Activated CD8-positive, alpha-beta memory T cell treated with anti-CD3 and anti-CD28 coated beads for 4 hours (primary cell): ENCODE results near the gene TOPAZ1.

Experiments used
- DNase-seq, 2 donors: peaks; one replicate each; pipeline ENCODE4 v3.0.0-alpha.2; 2020; ENCODE audit warnings: low read depth in 2 of 2

The TOPAZ1 gene

GRCh38 chr3:44241706-44242105 lies at the start of gene TOPAZ1:
Gene TOPAZ1, plus strand, starts transcription at chr3:44241886. Its CDS starts 168 bp downstream, at chr3:44242054.
- DNase-seq = no peak

GRCh38 chr3:44198284-44199269 lies 43.1 kb upstream of the TOPAZ1 start:
- peak; percentile 25 to 32 for DNase-seq

DNA sequence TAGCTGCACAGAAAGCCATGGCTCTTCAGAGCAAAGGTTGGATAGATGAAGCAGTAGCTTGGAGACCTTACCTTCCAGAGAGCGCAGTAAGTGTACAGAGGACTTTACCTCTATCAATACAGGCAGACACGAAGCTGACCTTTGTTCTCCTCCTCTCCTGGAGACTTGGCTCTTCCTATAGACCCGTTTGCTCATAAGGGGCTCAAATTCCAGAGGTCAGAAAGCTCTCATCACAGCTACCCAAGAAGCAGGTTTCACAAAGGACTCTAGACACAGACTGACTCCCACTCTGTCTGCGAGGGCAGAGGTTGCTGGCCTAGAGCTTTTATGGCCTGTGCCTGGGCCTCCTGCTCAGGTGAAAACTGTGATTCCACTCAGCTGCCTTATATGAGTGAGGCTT lies 35.4 kb upstream of the TOPAZ1 start:
- no peak for DNase-seq

DNA sequence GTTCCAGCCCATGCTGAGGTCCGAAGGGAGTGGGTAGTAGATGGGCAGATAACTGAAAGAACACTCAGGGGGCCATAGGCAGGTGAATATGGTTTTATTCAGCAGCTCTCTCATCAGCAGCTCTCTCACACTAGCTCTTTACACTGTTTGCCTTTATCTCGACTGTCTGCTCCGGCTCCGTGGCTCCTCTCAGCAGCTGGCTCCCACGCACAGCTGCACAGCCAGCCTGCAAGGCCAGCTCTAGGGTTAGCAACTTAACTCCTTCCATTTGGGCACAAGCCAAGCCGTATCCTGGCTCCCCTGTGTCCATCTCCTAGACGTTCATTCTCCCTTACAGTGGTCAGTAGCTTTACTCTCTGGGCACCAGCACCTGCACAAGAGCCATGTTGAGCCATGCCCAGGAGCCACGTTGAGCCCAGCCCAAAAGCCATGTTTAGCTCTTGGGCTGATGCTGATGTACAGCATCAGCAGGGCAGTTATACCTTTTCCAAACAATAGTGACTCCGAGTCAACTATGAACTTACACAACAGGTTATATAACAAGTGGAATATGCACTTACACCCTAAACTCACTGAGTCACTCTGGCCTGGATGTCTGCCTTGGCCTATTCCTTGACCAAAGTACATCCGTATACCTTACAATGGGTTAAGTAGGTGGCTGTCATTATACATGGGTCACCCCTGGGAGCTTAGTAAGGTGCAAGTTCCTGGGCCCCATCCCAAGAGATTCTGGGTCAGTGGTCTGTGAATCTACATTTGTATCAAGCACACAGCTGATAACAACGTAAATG lies 34.6 kb upstream of the TOPAZ1 start:
- no peak for DNase-seq

DNA sequence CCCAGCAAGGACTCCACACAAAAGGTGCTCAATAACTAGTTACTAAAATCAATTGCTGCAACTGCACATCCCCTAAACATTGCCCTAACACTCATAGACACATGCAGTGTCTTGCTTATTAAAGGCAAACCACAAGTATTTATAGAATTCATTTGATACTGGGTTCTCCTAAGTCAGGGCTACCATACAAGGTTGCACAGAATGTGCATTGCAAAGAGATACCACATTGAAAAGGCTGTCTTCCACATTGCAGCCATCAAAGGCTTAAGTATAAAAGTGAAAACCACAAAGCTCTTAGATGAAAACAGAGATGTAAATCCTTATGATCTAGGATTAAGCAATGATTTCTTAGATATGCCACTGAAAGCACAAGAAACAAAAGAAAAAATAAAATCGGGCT lies 33.6 kb upstream of the TOPAZ1 start:
- no peak for DNase-seq

DNA sequence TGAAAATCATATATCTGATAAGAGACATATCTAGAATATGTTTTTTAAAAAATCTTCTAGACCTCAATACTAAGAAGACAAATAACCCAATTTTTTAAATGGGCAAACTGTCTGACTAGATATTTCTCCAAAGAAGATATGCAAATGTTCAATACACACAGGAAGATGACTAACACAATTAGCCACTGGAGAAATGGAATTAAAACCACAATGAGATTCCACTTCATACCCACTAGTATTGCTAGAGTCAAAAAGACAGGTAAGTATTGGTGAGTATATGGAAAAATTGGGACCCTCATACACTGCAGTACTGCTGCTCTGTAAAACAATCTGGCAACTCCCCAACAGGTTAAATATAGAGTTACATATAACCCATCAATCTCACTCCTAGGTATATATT lies 33.1 kb upstream of the TOPAZ1 start:
- no peak for DNase-seq

DNA sequence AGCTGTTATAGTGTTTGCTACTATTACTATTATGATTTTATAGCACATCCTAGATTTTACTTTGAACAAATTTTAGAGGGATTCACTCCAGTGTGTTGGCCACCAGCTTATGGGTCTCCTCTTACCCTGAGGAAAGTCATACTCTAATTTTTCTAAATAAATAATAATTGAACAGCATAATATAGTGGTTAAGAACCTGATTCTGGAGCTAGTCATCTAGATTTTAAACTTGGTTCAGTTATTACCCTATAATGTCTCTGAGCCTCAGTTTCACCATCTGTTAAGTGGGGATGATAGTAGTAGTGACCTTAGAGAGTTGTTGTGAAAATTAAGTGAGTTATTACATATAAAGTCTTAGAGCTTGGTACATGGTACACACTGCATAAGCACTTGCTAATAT lies 30.7 kb upstream of the TOPAZ1 start:
- no peak for DNase-seq

DNA sequence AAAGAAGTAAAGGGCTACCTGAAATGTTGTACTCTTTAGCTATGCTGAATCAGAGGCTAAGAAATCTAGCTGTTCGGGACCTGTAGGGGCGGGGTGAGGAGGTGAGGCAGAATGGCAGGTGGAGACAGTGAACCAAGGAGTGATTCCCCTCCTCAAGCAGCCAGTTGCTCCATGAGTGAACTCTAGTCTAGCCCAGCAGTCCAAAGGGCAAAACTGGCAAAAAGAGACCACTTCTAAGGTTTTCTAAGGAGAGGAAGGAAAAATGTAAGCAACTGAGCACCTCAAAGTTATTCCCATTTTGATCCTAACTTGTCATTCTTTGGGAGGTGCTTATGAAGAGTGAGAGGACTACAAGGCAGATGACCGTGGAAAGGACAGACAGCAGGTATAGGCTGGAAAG lies 19.3 kb upstream of the TOPAZ1 start:
- DNase-seq = no peak

GRCh38 chr3:44223299-44223698 lies 18.4 kb upstream of the TOPAZ1 start:
- DNase-seq = no peak

DNA sequence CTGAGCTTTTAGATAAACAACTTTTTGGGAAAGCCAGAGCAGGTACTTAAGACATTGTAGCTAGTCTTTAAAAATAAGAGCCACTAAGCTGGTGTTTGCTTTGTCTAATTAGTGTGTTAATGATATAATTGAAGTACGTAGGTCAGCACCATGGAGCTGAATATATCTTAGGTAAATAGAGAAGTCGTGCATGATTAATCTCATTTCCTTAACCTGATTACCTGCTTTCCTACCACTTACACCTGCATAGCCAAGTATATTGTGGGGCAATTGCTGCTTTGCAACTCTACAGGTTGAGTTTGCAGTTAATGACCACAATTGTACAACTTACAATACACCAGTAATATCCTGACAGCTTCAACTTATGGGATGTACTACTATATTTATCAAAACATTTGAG lies 17.6 kb upstream of the TOPAZ1 start:
- no peak for DNase-seq

- no peak for DNase-seq
These were observed 15.1 kb upstream of the TOPAZ1 start for GRCh38 chr3:44226573-44226972.

DNA sequence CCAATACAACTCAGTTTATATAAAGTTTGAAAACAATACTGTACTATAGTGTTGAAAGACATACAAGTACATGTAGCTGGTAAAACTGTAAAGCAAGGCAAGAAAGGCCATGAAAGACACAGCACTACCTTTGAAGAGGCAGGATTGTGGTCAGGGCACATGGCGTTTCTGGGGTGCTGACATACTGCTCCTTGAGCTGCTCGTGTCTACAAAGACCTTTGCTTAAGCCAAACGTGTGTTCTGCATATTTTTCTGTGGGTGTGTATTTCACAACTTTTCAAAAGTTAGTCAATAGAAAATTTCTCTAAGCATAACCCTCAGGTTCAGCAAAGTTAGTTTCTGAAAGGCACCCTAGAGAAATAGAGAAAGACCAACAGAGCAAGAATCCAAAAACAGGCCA lies 14.1 kb upstream of the TOPAZ1 start:
- no peak for DNase-seq

DNA sequence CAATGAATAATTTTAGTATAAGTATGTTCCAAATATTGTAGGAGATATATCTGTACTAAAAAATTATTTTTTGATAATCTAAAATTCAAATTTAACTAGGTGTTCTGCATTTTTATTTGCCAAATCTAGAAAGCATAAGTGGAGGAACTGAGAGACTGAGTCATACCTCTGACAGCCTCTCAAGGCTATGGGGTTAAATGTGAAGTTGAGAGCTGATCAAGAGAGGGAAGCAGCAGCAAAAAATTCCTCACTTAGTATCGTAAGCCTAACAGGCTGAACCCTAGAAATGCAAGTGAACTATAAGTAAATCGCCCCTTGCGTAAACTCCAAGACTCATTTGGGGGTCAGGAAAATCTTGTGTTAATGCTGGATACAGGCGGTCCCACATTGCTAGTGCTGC lies 12.8 kb upstream of the TOPAZ1 start:
- no peak for DNase-seq

DNA sequence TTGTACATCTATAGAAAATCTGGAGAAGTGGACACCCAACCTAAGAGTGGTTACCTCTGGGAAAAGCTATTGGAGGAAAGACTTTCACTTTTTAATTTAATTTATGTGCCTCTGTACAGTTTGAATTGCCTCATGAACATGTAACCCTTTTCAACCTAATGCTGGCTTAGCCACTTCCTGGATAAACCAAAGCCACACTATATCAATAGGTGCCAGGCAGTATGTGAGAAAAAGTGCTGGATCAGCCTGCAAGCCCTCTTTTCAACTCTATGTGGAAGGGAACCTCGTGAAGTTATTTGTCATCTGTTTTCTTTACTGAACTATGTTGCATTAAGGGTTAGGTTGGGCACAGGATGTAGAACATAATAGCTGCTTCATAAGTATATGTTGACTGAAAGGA lies 9.3 kb upstream of the TOPAZ1 start:
- DNase-seq = no peak

- DNase-seq = no peak
These were observed 6.9 kb upstream of the TOPAZ1 start for GRCh38 chr3:44234648-44235268.

DNA sequence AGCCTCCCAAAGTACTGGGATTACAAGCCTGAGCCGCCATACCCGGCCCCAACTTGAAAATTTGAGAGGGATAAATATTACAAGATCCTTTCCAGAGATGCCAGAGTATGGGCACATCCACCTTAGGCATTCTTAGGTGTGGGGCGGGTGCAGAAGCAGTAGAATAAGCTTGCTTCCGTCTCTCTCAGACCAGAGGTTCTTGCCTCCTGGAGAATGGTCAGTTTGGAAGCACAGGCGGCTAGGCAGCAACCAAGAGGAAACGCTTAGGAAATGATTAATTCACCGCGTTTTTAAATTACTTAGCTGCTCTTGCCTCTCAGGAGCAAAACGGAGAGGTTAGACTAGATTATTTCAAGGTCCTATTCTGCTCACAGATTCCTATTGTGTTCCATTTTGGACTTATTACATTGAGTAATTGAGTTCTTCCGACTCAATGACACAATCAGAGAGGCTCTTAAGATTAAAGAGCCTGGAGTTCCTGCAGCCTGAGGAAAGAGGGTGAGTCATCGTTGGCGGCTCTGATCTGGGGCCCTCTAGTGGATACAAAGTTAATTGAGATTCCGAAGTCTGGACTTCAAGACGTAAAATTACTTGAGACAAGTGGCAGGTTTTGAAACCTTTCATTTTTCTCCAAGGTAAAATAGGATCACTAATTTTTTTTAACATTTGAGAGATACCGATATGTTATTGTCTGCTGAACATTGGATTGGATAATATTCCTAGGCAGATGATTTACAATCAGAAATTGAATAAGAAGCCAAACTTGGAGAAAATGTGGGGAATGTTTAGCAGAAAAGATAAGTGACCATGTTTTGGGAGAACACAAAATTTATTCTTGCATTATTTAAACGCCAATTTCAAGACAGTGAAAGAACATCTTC lies 5.8 kb upstream of the TOPAZ1 start:
- DNase-seq = peak; percentile 16 to 19

DNA sequence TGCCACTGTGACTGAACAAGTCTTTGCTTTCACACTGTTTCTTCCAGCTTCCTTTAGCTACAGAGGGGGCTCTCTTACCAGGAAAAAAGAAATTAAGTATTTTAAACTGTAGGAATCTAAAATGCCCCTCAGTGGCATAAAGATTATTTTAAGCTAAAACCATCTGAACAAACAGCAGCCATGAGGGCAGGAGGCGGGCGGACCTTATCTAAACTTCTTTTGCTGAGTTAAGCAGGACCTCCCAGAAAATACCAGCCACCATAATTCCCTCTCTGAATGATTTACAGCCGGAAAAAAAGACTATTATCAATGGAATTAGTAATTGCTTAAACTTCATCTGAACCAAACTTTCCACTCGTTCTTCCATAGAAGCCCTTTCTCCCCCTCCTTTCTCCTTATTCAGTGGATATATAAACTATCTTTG lies 5.2 kb upstream of the TOPAZ1 start:
- DNase-seq = no peak

- DNase-seq = no peak
These were observed 4.5 kb upstream of the TOPAZ1 start for GRCh38 chr3:44237161-44237560.

- DNase-seq = no peak
These were observed 4.0 kb upstream of the TOPAZ1 start for GRCh38 chr3:44237665-44238064.

DNA sequence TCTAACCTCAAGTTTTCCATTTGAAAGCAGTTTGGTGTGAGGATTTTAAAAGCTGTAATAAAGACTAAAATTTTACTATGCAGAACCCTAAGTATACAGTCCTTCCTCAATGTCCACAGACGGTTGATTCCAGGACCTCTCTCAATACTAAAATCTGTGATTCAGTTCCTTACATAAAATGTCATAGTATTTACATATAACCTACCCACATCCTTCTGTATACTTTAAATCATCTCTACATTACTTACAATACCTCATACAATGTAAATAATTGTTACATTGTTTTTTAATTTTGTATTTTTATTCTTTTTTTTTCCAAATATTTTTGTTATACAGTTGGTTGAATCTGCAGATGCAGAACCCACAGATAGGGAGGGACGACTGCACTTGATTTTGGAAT lies 2.8 kb upstream of the TOPAZ1 start:
- DNase-seq = no peak

DNA sequence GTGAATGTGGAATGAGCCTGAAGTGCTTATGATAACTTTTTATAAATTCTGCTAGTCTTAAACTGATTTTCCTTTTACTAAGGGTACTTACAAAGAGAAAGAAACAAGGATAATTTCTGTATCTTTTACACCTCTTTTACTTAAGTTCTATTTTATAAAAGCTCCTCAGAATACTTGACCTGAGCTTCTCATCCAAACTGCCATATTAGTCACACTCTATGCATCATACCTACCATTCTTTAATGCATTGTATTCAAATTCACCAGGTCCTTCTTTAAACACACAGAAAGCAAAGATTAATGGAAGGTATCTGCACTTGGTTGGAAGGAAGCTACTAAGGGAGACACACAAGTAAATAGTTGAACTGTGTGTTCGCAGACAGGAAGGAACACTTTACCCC lies 1.6 kb upstream of the TOPAZ1 start:
- DNase-seq = no peak
